Smooth muscle cell of trachea (primary cell): ENCODE measurements around the gene NKRF. TPM values are rescaled to one million over a fixed set of nuclear protein-coding genes. Genes with fewer than 3 reads are reported as not detected.

ENCODE experiments used
- total RNA-seq: library from RNA; depleted of rRNA; stranded (reverse); fragments of >200 nt; gene quantifications from 2 replicates; pipeline ENCODE4 v1.2.1, GENCODE V29; 2014

NKRF gene
- total RNA-seq = 4.6 and 4.8 TPM in 2 replicates

DNA sequence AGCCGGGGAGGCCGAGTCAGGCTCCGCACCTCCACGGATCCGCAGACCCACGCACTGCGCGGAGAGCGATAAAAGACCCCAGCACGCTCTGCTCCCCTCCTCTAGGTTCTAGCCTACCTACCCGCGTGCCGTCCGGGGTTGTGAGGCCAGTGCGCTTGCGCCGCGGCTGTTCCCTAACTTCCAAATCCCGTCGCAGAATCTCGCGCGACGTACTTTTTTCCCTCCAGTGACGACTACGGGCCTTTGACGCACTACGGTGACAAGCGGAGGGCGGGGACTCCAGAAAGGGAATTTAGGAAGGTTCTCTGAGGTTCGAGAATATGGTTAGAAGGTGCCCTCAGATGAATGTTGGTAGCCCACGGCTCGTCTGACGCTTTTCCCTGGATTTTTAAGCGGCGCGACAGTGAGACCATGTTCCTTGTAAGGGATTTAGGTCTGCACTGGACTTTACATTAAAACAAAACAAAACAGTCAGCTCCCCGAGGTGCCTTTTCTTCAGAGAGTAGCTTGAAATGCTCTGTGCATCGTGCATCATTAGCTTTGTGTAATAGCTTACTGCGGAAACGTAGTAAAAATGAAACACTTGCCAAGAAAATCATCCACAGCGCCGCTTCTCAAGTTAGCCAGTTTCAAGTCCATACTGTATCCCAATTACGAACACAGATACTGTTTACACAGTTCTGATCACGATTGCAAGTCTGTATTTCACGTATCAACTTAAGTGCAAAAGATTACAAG is at the start of gene NKRF:
NKRF (minus strand) TSS at position 145 of the 738 bp plus-strand sequence.

DNA sequence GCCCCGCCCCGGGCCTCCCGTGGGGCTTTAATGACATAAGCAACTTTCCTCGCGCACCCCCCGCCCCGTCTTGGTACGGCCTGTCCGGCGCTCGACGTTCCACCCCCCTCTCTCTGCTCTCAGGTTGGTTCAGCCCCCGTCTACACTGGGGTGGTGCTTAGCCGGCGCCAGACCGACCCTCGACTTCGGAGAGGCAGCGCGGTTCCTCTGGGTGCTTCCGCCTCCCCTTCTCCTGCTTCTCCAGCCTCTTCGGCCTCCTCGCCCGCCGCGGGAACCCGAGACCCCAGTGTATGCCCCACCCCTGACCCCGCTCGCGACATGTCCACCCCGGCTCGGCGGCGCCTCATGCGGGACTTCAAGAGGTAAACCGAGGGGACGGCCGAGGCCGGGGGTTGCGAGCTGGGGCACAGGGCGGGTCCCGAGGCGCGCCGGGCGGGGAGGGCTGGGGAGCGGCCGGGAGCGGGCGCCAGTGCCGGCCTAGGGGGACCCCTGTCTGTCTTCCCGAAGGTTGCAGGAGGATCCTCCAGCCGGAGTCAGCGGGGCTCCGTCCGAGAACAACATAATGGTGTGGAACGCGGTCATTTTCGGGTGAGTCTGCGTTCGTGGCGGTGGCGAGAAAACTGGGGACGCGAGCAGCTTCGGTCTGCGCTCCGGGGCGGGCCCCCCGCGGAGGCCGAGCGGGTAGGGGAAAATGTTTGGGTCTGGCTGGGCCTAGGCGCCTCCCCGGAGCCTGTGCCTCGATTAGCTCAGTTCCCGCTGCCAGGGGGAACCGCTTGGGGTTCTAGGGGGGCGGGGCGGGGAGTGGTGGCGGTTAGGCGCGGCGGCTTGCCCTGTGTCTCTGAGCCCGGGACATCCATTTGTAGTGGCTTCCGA is 31.6 kb downstream of the NKRF start, which contains the start of gene UBE2A:
UBE2A (plus strand) TSS at position 170 of the 873 bp plus-strand sequence; CDS start at position 319, 149 bp downstream.

DNA sequence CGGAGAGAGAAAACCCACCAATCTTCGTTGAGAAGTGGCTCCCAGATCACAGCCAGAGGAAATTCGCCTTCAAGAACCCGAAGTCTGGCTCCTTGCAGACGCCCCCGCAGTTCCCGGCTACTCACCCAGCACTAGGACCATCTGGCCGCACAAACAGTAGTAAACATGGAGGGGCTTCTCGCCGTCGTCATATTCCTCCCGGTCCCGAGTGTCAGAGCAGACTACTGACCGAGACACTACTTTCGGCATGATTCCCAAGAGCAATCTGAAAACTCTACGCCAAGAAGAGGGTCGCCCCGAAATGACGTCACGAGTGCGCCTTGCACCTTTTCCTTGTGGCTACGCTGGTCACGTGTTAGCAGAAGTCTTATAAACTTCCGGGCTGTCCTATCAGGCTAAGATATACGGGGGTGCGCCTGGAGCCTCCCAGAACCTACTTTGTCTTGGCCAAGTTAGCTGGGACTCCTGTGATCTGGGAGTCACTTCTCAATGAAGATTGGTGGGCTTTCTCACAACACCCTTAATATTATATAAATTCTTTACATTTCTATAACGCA is 41.0 kb downstream of the NKRF start, which contains the start of gene STEEP1:
STEEP1 (minus strand) TSS at position 303 of the 557 bp plus-strand sequence; CDS start at position 249, 54 bp downstream.

Other genes with a start within 250 kb of the NKRF start
- gene SLC25A43, start 207.1 kb downstream of the NKRF start, total RNA-seq = 24.6 and 35.1 TPM in 2 replicates
- gene SLC25A5, start 138.0 kb downstream of the NKRF start, total RNA-seq = 130 and 232 TPM in 2 replicates
- gene STEEP1, start 41.0 kb downstream of the NKRF start, total RNA-seq = 31.9 and 48.1 TPM in 2 replicates
- 28.1 and 42.0 TPM in 2 replicates for gene UBE2A, start 31.9 kb downstream of the NKRF start, total RNA-seq
- gene SEPTIN6, start 86.7 kb upstream of the NKRF start, total RNA-seq = 15.9 and 17.6 TPM in 2 replicates
- 0.17 TPM in 1 of 2 replicates, not detected in the other for gene SOWAHD, start 152.2 kb upstream of the NKRF start, total RNA-seq
- gene RPL39, start 185.2 kb upstream of the NKRF start, total RNA-seq = 1,956 and 4,290 TPM in 2 replicates
- 1.8 and 2.8 TPM in 2 replicates for gene UPF3B, start 246.5 kb upstream of the NKRF start, total RNA-seq